HepG2 (cell line): Measurements from ENCODE around the gene MT1F. TPM values are rescaled to one million over a fixed set of nuclear protein-coding genes. Genes with fewer than 3 reads are reported as not detected.

Source experiments
- BCL3 ChIP-seq: sonication (generic); formaldehyde crosslinking; IDR thresholded peaks from 2 replicates; pipeline ENCODE4 v1.5.1; 2020; ENCODE audit warnings: mild to moderate bottlenecking, missing genetic modification reagents, moderate library complexity
- ERF ChIP-seq: IDR thresholded peaks from 2 replicates; pipeline ENCODE4 v1.6.1; 2018; ENCODE audit warnings: missing biosample characterization, missing genetic modification reagents
- HNF1A ChIP-seq, 2 experiments: sonication (generic) in 1 of 2; formaldehyde crosslinking in 1 of 2; IDR thresholded peaks; 2 replicates each; pipeline versions ENCODE4 v1.4.0 to v1.6.1; 2016 to 2020; ENCODE audit warnings: borderline replicate concordance in 1 of 2, low read depth in 1 of 2, mild to moderate bottlenecking in 1 of 2, missing genetic modification reagents in 1 of 2
- NFATC3 ChIP-seq: sonication (generic); formaldehyde crosslinking; IDR thresholded peaks from 2 replicates; pipeline ENCODE4 v1.5.1; 2020; ENCODE audit warnings: mild to moderate bottlenecking, missing genetic modification reagents
- THRA ChIP-seq: sonication (generic); formaldehyde crosslinking; IDR thresholded peaks from 2 replicates; pipeline ENCODE4 v1.4.0; 2020; ENCODE audit warnings: missing genetic modification reagents, borderline replicate concordance
- TSC22D2 ChIP-seq: sonication (generic); formaldehyde crosslinking; IDR thresholded peaks from 2 replicates; pipeline ENCODE4 v1.5.1; 2020; ENCODE audit warnings: missing genetic modification reagents, mild to moderate bottlenecking, borderline replicate concordance
- ZBTB7B ChIP-seq: sonication (generic); formaldehyde crosslinking; IDR thresholded peaks from 2 replicates; pipeline ENCODE4 v1.4.0; 2020; ENCODE audit warnings: missing genetic modification reagents
- ZNF18 ChIP-seq: sonication (generic); formaldehyde crosslinking; IDR thresholded peaks from 2 replicates; pipeline ENCODE4 v1.8.0; 2022; ENCODE audit warnings: mild to moderate bottlenecking, missing genetic modification reagents; ENCODE audit not compliant: insufficient replicate concordance
- ZNF253 ChIP-seq: sonication (generic); formaldehyde crosslinking; IDR thresholded peaks from 2 replicates; pipeline ENCODE4 v1.8.0; 2022; ENCODE audit warnings: mild to moderate bottlenecking, missing genetic modification reagents, borderline replicate concordance
- ZNF776 ChIP-seq: sonication (generic); formaldehyde crosslinking; IDR thresholded peaks from 2 replicates; pipeline ENCODE4 v1.4.0; 2020; ENCODE audit warnings: mild to moderate bottlenecking, missing genetic modification reagents
- ZSCAN31 ChIP-seq: sonication (generic); formaldehyde crosslinking; IDR thresholded peaks from 2 replicates; pipeline ENCODE4 v1.5.0; 2020; ENCODE audit warnings: low read depth, mild to moderate bottlenecking, missing genetic modification reagents
- polyA plus RNA-seq, 8 experiments: library from polyadenylated mRNA; depleted of rRNA in 3 of 8; stranded (reverse) in 7 of 8; unstranded in 1 of 8; fragments of >200 nt; fragmentation: Illumina TruSeq in 4 of 8; extraction: Trizol in 4 of 8; gene quantifications; 2 replicates each; pipeline versions ENCODE4 v1.2.1 to v1.2.3, GENCODE V29; 2011 to 2016; ENCODE audit warnings: low read depth in 4 of 8, missing spikeins in 1 of 8, mixed read lengths in 1 of 8; ENCODE audit not compliant: insufficient read depth in 1 of 8
- total RNA-seq, 5 experiments: library from RNA; depleted of rRNA; stranded (reverse); fragments of >200 nt; fragmentation: Illumina TruSeq; extraction: Trizol; gene quantifications; 2 replicates each; pipeline ENCODE4 v1.2.3, GENCODE V29; 2016; ENCODE audit warnings: low read depth in 1 of 5
- TF ChIP-seq, protein P1 (sequence below), 2 experiments: sonication (generic) in 1 of 2; formaldehyde crosslinking in 1 of 2; IDR thresholded peaks; 2 replicates each; pipeline versions ENCODE4 v1.4.0 to v1.6.1; 2018 to 2020; ENCODE audit warnings: missing genetic modification reagents in 2 of 2, borderline replicate concordance in 1 of 2, low read depth in 1 of 2, mild to moderate bottlenecking in 1 of 2, missing biosample characterization in 1 of 2
- TF ChIP-seq, protein P2 (sequence below): sonication (generic); formaldehyde crosslinking; IDR thresholded peaks from 2 replicates; pipeline ENCODE4 v1.5.0; 2020; ENCODE audit warnings: mild to moderate bottlenecking, missing genetic modification reagents

Gene MT1F
- total and polyA plus RNA-seq, 2 of the 13 experiments (the other 11 are each of a cell fraction or from before 2014, with no cell fraction given) = 1.9 to 169 TPM

GRCh38 chr16:56667581-56668571 lies 10.1 kb downstream of the MT1F start, which contains the start of gene MT1G (continued):
- TF ChIP-seq ERF (peak; percentile 41), ZNF18 (no peak), ZSCAN31 (CRISPR knock-in tag) (no peak), THRA (no peak), NFATC3 (no peak), TSC22D2 (CRISPR knock-in tag) (no peak), ZNF776 (CRISPR knock-in tag) (no peak), BCL3 (CRISPR knock-in tag) (no peak), ZBTB7B (CRISPR knock-in tag) (peak; percentile 73), HNF1A (IDR thresholded peaks at IDR 0.05; ENCODE audit: low read depth) (no peak), HNF1A (CRISPR knock-in tag; IDR thresholded peaks at IDR 0.05; ENCODE audit: borderline replicate concordance) (peak; percentile 54; the same call in 1 of the 2 replicates), ZNF253 (CRISPR knock-in tag) (no peak)
- TF ChIP-seq, protein P1, sequence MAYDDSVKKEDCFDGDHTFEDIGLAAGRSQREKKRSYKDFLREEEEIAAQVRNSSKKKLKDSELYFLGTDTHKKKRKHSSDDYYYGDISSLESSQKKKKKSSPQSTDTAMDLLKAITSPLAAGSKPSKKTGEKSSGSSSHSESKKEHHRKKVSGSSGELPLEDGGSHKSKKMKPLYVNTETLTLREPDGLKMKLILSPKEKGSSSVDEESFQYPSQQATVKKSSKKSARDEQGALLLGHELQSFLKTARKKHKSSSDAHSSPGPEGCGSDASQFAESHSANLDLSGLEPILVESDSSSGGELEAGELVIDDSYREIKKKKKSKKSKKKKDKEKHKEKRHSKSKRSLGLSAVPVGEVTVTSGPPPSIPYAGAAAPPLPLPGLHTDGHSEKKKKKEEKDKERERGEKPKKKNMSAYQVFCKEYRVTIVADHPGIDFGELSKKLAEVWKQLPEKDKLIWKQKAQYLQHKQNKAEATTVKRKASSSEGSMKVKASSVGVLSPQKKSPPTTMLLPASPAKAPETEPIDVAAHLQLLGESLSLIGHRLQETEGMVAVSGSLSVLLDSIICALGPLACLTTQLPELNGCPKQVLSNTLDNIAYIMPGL (CRISPR knock-in tag; IDR thresholded peaks at IDR 0.05; ENCODE audit: borderline replicate concordance in 1 of 2, low read depth in 1 of 2) = 0 out of 4 replicates have a peak, but pooled peaks of 1 of the 2 experiments have one; percentile 41
- TF ChIP-seq, protein P2, sequence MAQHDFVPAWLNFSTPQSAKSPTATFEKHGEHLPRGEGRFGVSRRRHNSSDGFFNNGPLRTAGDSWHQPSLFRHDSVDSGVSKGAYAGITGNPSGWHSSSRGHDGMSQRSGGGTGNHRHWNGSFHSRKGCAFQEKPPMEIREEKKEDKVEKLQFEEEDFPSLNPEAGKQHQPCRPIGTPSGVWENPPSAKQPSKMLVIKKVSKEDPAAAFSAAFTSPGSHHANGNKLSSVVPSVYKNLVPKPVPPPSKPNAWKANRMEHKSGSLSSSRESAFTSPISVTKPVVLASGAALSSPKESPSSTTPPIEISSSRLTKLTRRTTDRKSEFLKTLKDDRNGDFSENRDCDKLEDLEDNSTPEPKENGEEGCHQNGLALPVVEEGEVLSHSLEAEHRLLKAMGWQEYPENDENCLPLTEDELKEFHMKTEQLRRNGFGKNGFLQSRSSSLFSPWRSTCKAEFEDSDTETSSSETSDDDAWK (CRISPR knock-in tag) = no peak
